ENCODE measurements around the gene WDR45B.

WDR45B gene

DNA sequence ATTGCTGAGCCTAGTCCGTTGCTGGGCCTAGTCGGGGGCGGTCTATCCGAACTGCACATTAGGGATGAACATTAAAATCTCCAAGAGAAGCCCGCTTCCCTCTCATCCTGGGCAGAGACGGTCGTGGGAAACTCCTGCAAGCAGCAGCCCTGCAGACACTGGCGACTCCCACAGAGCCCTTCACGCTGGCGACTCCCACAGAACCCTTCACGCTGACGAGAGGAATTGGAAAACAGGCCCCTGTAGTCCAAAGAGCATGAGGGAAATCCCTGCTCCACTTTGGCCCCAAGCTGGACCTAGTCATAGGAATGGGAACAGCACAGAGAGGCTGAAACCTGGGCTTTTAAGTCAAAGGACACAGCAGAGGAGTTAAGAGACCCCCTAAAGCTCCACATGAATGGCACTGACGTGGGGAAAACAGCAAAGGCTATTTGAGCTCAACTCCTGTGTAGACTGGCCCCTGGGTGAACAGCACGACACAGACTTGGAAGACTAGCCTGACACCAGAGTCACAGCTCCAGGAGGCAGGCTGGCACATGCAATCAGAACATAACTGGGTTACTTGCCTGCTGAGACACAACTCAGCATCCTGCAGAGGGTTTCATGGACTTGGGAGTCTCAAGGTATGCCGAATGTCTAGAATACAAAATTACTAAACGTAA, 42.2 kb downstream of the WDR45B start:
- no peaks in the 10 kb centered on the region for H3K27me3 ChIP-seq (ENCODE audit: control insufficient read depth, insufficient read depth, low read length)
- no peak overlapping the region for H3K27ac ChIP-seq (ENCODE audit: low read depth, low read length)
- H3K9me3 ChIP-seq (ENCODE audit: control insufficient read depth, insufficient read depth, low read length) = no peaks in the 10 kb centered on the region; the same call in 1 of the 2 replicates
- H3K4me3 ChIP-seq (ENCODE audit: low read depth, low read length) = no peak overlapping the region
- peaks cover 54% of the 10 kb centered on the region for H3K36me3 ChIP-seq (ENCODE audit: control insufficient read depth, insufficient read depth, low read length)
- H3K9ac ChIP-seq (ENCODE audit: low read depth, low read length) = no peak overlapping the region
- H3K4me1 ChIP-seq (ENCODE audit: control insufficient read depth, insufficient read depth, low read length) = no peaks in the 10 kb centered on the region

DNA sequence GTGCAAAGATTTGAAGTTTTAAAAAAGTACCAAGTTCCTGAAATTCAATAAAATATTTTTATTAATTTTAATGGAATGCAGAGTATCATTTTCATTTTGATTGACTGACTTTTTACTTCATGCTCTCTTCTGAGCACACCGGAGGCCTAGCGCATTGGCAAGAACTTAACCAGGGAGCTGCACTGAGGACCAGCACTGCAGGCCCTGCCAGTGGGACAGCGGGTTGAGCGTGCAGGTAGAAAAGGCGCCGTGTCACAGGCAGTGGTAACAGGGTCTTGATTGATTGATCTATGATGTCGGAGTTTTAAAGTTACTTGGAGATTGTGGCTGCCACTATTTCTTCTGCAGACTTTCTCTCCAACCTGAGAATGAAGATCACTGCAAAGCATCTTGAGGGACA, 43.7 kb downstream of the WDR45B start:
- H3K9ac ChIP-seq (ENCODE audit: low read depth, low read length) = no peak overlapping the region
- no peaks in the 10 kb centered on the region; the same call in 1 of the 2 replicates for H3K9me3 ChIP-seq (ENCODE audit: control insufficient read depth, insufficient read depth, low read length)
- no peak overlapping the region for H3K27ac ChIP-seq (ENCODE audit: low read depth, low read length)
- no peaks in the 10 kb centered on the region for H3K4me1 ChIP-seq (ENCODE audit: control insufficient read depth, insufficient read depth, low read length)
- H3K27me3 ChIP-seq (ENCODE audit: control insufficient read depth, insufficient read depth, low read length) = no peaks in the 10 kb centered on the region
- H3K36me3 ChIP-seq (ENCODE audit: control insufficient read depth, insufficient read depth, low read length) = peaks cover 58% of the 10 kb centered on the region
- no peak overlapping the region for H3K4me3 ChIP-seq (ENCODE audit: low read depth, low read length)

DNA sequence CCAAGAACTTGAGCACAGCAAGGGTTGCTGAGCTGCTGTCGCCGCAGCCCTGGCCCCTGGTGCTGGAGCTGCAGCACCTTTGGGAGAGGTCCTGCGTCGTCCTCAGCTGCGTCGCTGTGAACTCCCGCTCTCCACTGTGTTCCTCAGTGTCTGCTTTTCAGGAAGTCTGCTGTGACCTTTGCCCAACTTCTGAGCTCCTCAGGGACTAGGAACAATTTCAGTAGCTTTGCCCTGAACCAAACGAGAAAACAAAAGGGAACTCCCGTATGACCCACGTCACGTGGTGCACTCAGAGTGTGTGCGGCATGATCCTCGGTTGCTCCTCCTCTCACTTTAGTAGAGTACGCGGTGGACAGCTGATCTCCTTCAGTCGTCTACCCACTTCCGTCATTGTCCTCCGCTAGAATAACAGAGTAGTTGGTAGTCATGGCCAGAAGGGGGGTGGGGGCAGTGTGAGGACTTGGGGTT, 44.2 kb downstream of the WDR45B start:
- Histone ChIP-seq H3K9me3 (ENCODE audit: control insufficient read depth, insufficient read depth, low read length) (no peaks in the 10 kb centered on the region; the same call in 1 of the 2 replicates), H3K27ac (ENCODE audit: low read depth, low read length) (no peak overlapping the region), H3K4me1 (ENCODE audit: control insufficient read depth, insufficient read depth, low read length) (no peaks in the 10 kb centered on the region), H3K27me3 (ENCODE audit: control insufficient read depth, insufficient read depth, low read length) (no peaks in the 10 kb centered on the region), H3K9ac (ENCODE audit: low read depth, low read length) (no peak overlapping the region), H3K4me3 (ENCODE audit: low read depth, low read length) (no peak overlapping the region), H3K36me3 (ENCODE audit: control insufficient read depth, insufficient read depth, low read length) (peaks cover 56% of the 10 kb centered on the region)

DNA sequence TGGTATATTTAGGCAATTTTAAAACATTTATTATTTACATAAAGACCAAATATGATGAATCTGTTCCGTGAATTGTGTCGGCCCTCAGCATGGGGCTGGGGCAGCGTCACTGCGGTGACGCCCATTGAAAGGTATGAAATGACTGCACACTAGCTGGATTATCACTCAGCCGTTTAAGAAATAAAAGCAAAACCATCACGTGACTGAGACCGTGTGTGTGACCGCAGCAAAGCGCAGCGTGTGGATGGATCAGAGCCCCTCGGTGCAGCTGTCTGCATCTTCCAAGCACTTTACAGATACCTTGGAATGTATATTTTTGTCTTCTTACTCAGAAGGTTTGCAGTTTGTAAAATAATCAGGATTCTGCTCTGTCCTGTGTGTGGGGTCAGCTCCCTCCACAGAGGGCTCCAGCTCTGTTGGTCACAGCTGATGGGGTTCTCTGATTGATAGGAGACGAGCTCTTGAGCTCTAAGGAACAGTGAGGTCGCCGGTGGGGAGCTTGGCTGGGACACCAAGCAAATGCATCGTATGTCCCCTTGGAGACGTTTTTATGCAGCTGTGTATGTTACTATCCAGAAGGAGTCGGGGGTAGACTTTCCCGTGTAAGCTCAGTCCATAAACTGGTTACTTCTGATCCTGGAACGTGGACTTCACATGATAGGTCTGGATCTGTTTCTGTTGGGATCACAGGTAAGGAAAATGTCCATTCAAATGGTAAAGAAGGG, 45.1 kb downstream of the WDR45B start:
- Histone ChIP-seq H3K9me3 (ENCODE audit: control insufficient read depth, insufficient read depth, low read length) (no peaks in the 10 kb centered on the region; the same call in 1 of the 2 replicates), H3K36me3 (ENCODE audit: control insufficient read depth, insufficient read depth, low read length) (peaks cover 60% of the 10 kb centered on the region), H3K4me3 (ENCODE audit: low read depth, low read length) (no peak overlapping the region), H3K27me3 (ENCODE audit: control insufficient read depth, insufficient read depth, low read length) (no peaks in the 10 kb centered on the region), H3K9ac (ENCODE audit: low read depth, low read length) (no peak overlapping the region), H3K27ac (ENCODE audit: low read depth, low read length) (no peak overlapping the region), H3K4me1 (ENCODE audit: control insufficient read depth, insufficient read depth, low read length) (no peaks in the 10 kb centered on the region)

GRCh38 chr17:82602487-82602886, 45.8 kb downstream of the WDR45B start:
- Histone ChIP-seq H3K4me3 (ENCODE audit: low read depth, low read length) (no peak overlapping the region), H3K9me3 (ENCODE audit: control insufficient read depth, insufficient read depth, low read length) (no peaks in the 10 kb centered on the region; the same call in 1 of the 2 replicates), H3K27ac (ENCODE audit: low read depth, low read length) (no peak overlapping the region), H3K9ac (ENCODE audit: low read depth, low read length) (no peak overlapping the region), H3K4me1 (ENCODE audit: control insufficient read depth, insufficient read depth, low read length) (no peaks in the 10 kb centered on the region), H3K36me3 (ENCODE audit: control insufficient read depth, insufficient read depth, low read length) (peaks cover 64% of the 10 kb centered on the region), H3K27me3 (ENCODE audit: control insufficient read depth, insufficient read depth, low read length) (no peaks in the 10 kb centered on the region)

DNA sequence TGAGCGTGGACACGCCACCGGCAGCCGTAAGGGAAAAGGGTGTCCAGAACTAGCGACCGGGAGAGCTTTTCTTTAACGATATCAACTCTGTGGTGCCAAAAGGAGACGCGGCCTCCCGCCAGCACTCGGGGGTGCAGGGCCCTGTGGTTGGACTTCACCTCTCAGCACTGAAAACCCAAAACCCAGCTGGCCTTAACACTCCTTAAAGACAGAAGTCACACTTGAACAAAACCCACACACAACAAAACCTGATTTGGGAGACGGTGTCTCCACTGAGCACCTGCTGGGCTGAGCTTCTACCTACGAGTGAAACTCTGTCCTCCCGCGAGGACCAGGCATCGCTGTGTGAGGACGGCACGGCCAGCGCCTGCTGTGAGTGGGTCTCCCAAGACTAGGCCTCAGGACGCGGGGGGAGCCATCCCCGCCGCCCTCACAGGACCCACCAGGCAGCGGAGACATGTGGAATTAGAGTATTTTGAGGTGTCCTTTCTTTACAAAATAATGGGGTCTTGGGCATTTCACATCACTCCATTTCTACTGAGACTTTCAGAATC, 46.7 kb downstream of the WDR45B start:
- Histone ChIP-seq H3K27me3 (ENCODE audit: control insufficient read depth, insufficient read depth, low read length) (no peaks in the 10 kb centered on the region), H3K4me1 (ENCODE audit: control insufficient read depth, insufficient read depth, low read length) (no peaks in the 10 kb centered on the region), H3K9ac (ENCODE audit: low read depth, low read length) (no peak overlapping the region), H3K36me3 (ENCODE audit: control insufficient read depth, insufficient read depth, low read length) (peaks cover 72% of the 10 kb centered on the region), H3K4me3 (ENCODE audit: low read depth, low read length) (no peak overlapping the region), H3K9me3 (ENCODE audit: control insufficient read depth, insufficient read depth, low read length) (no peaks in the 10 kb centered on the region), H3K27ac (ENCODE audit: low read depth, low read length) (no peak overlapping the region)

GRCh38 chr17:82600731-82601446, 47.4 kb downstream of the WDR45B start:
- Histone ChIP-seq H3K27ac (ENCODE audit: low read depth, low read length) (no peak overlapping the region), H3K27me3 (ENCODE audit: control insufficient read depth, insufficient read depth, low read length) (no peaks in the 10 kb centered on the region), H3K9ac (ENCODE audit: low read depth, low read length) (no peak overlapping the region), H3K4me1 (ENCODE audit: control insufficient read depth, insufficient read depth, low read length) (no peaks in the 10 kb centered on the region), H3K9me3 (ENCODE audit: control insufficient read depth, insufficient read depth, low read length) (no peaks in the 10 kb centered on the region), H3K4me3 (ENCODE audit: low read depth, low read length) (no peak overlapping the region), H3K36me3 (ENCODE audit: control insufficient read depth, insufficient read depth, low read length) (peaks cover 77% of the 10 kb centered on the region)

- no peak overlapping the region for H3K9ac ChIP-seq (ENCODE audit: low read depth, low read length)
- H3K4me1 ChIP-seq (ENCODE audit: control insufficient read depth, insufficient read depth, low read length) = no peaks in the 10 kb centered on the region
- H3K4me3 ChIP-seq (ENCODE audit: low read depth, low read length) = no peak overlapping the region
- no peaks in the 10 kb centered on the region for H3K27me3 ChIP-seq (ENCODE audit: control insufficient read depth, insufficient read depth, low read length)
- no peaks in the 10 kb centered on the region for H3K9me3 ChIP-seq (ENCODE audit: control insufficient read depth, insufficient read depth, low read length)
- no peak overlapping the region for H3K27ac ChIP-seq (ENCODE audit: low read depth, low read length)
- H3K36me3 ChIP-seq (ENCODE audit: control insufficient read depth, insufficient read depth, low read length) = peaks cover 81% of the 10 kb centered on the region
Measured at GRCh38 chr17:82599674-82600661, 48.3 kb downstream of the WDR45B start.

- Histone ChIP-seq H3K4me3 (ENCODE audit: low read depth, low read length) (no peak overlapping the region), H3K27me3 (ENCODE audit: control insufficient read depth, insufficient read depth, low read length) (no peaks in the 10 kb centered on the region), H3K9me3 (ENCODE audit: control insufficient read depth, insufficient read depth, low read length) (no peaks in the 10 kb centered on the region), H3K4me1 (ENCODE audit: control insufficient read depth, insufficient read depth, low read length) (no peaks in the 10 kb centered on the region; the same call in 1 of the 2 replicates), H3K27ac (ENCODE audit: low read depth, low read length) (no peak overlapping the region), H3K36me3 (ENCODE audit: control insufficient read depth, insufficient read depth, low read length) (peaks cover 77% of the 10 kb centered on the region), H3K9ac (ENCODE audit: low read depth, low read length) (no peak overlapping the region)
Measured at GRCh38 chr17:82598256-82599119, 49.8 kb downstream of the WDR45B start.
